ENCODE results near the gene GNG4.
"Not testable (repeated sequence)": the region's sequence is repeated elsewhere in the genome, so short reads cannot be mapped to it uniquely, and the experiment has no call there.

GNG4 gene

DNA sequence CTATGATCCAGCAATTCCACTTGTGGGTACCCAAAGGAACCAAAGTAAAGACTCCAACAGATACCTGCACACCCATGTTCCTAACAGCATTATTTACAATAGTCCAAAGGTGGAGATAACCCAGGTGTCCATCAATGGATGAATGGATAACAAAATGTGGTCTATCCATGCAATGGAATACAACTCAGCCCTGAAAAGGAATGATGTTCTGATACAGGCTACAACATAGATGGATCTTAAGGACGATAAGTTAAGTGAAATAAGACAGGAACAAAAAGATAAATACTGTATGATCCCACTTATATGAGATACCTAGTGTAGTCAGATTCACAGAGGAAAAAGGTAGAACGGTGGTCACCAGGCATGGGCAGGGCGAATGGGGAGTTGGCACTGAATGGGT lies 69.7 kb downstream of the GNG4 start:
- no peak for DNase-seq

DNA sequence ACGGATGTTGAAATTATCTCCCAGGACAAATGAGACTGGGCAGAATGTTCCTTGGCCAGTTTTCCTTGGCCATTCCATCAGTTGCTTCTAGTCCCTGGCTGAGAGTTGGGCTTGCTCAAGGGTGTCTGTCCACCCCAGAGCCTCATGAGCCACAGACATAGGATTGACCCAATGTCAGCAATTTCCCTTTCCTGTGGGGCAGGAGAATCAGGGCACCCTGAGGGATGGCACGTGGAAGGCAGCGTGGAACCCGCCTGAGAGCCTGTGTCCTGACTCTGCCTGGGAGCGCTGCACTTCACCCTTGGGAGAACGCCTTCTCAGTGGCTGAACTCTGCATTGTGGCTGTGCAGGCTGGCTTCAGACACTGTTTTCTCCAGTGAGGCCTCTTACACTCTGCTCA lies 74.0 kb downstream of the GNG4 start:
- no peak for DNase-seq

DNA sequence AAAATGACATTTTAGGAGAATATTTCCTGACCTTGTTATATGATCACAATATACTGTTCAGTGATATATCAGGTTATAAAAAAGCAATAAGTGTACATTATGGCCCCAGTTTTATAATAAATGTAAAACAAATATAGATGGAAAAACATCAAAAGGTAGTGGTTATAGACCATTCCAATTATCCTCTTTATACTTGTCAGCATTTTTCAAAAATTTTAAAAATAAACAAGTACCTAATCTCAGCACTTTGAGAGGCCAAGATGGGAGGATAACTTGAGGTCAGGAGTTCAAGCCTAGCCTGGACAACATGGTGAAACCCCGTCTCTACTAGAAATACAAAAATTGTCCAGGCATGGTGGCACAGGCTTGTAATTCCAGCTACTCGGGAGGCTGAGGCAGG lies 75.7 kb downstream of the GNG4 start:
- no peak for DNase-seq

GRCh38 chr1:235572971-235573370 lies 76.6 kb downstream of the GNG4 start:
- DNase-seq = not testable (repeated sequence)

DNA sequence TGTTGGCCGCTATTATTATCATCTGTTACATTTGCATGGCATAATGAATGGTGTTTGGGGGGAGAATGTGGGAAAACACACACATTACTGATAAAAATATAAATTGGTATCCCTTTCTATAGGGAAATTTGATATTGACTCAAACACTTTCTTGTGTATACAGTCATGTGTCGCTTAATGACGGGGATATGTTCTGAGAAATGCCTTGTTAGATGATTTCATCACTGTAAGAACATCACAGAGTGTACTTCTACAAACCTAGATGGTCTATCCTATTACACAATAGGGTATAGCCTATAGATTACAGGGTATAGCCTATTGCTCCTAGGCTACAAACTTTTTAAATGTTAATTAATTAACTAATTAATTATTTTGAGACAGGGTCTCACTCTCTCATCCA lies 78.1 kb downstream of the GNG4 start:
- no peak for DNase-seq

DNA sequence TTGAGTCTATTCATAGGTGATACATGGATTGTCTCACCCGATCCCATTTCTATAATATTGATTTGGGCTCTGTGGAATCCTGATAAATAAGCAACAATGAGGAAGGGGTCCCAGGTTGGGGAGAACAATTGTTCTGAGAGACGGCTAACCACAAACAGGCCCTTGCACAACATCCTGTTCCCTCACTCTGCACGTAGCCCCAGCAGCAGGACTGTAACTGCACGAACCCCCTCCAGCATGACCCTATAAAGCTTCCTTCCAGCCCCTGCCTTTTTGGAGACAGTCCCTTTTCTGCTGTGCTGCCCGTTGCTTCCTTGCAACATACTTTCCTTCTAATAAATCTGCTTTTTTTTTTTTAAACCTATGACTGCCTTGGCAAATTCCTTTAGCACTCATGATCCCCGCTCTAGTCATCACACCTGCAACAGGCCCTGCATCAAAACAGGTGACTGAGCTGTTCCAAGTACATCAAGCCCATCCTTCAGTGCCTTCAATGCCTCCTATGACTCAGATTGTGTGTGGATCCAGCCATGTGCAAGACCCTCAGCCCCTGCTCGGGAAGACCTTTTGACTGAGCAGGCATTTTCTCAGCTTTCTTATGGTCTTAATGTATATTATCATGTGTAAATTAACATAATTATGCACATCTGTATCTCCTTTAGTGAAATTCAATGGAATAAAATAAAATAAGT lies 81.6 kb downstream of the GNG4 start:
- no peak for DNase-seq

DNA sequence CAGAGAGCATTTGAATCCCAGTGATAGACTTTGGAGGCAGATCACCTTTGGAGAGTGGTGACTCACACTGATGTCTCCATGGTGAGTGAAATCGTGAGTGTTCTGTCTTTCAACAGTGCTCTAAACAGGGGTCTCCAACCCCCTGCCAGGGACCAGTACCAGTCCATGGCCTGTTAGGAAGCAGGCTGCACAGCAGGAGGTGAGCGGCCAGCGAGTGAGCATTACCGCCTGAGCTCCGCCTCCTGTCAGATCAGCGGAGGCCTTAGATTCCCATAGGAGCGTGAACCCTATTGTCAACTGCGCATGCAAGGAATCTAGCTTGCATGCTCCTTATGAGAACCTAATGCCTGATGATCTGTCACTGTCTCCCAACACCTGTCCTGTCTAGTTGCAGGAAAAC lies 83.5 kb downstream of the GNG4 start:
- no peak for DNase-seq

- no peak for DNase-seq
Observed at GRCh38 chr1:235563513-235564061, 86.0 kb downstream of the GNG4 start.

DNA sequence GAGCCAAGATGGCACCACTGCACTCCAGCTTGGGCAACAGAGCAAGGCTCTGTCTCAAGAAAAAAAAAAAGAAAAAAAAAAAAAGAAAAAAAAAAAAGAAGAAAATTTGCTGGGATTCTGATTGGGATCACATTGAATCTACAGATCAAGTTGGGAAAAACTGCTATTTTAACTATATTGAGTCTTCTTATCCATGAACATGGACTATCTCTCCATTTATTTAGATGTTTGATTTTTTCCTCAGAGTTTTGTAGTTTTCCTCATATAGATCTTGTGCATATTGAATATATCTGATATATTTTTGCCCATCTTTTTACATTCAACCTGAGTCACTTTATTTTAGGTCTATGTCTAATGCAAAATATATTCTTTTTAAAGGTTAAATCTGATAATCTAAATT lies 87.0 kb downstream of the GNG4 start:
- no peak for DNase-seq

DNA sequence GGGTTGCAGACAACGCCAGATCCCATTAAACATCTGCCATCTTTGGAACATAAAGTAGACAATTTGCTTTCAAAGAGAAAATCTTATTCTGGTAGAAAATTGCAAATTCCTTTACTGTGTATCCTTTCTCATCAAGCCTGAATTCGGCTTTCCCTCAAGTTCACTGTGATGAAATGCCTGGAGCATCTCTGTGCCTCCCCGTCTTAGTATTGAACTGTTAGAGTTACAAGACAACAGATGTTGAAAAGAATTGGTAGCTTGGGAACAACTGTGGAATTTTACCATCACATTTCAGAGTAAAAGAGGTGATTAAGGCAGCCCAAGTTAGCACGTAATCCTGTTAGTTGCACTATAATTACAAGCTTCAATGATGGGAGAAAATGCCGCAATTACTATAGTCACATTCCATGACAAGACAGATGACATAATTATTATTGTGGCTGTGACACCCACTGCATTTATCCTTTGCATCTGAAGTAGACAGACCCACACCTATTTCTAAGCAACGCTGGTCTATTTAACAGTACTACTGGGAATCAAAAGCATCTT lies 90.9 kb downstream of the GNG4 start:
- DNase-seq = no peak

DNA sequence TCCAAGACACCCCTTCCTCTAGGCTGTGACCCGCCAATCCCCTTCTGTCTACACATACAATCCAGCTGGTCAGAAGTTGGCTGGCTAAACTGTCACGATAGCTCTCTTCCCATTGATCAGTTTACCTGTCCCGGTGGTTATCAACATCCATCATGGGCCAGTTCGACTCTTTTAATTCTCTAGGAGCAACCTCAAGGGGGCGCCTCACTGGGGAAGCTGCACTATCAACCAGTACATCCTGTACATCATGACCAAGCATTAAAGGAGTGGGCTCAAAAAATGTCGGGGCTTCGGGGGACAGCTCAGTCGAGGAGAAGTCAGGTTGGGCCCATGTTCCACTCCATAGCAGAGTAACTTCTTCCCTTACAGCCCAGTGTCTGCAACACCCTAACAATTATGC lies 92.1 kb downstream of the GNG4 start:
- peak in 1 of 2 donors; percentile 2 for DNase-seq

DNA sequence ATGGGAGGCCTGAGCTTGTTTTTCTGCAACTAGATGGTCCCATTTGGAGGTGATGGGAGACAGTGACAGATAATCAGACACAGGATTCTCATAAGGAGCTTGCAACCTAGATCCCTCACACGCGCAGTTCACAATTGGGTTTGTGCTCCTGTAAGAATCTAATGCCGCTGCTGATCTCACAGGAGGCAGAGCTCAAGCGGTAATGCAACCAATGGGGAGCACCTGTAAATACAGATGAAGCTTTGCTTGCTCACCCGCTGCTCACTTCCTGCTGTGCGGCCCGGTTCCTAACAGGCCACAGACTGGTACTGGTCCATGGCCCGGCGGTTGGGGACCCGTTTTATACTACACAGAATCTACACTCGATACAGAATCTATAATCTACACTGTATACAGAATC lies 92.8 kb downstream of the GNG4 start:
- DNase-seq = no peak

- DNase-seq = no peak
Observed at GRCh38 chr1:235553112-235553551, 96.5 kb downstream of the GNG4 start.

DNA sequence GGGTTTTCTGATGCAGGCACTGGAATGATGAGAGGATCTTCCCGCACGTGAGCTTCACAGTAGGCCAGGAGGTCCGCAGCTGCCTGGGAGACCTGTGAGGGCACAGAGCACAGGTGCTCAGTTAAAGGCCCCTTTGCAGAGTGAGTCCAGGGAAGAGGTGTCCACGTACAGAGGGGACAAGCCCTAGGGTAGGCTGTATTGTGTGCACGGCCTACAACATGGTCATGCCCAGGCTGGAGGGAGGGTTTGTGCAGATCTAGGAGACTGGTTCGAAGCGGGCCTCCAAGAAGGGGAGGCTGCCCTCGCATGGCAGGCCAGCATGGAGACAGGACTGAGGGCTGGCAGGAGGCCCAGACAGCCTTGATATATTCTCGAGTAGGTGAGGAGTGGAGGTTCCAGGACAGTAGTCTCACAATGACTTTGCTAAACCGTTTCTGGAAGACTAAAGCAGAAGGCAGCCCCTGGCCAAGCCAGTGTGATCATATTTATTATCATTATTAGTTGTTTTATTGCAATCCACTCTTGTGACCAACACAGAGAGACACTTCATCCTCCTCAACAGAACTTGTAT lies 97.4 kb downstream of the GNG4 start:
- DNase-seq = no peak

DNA sequence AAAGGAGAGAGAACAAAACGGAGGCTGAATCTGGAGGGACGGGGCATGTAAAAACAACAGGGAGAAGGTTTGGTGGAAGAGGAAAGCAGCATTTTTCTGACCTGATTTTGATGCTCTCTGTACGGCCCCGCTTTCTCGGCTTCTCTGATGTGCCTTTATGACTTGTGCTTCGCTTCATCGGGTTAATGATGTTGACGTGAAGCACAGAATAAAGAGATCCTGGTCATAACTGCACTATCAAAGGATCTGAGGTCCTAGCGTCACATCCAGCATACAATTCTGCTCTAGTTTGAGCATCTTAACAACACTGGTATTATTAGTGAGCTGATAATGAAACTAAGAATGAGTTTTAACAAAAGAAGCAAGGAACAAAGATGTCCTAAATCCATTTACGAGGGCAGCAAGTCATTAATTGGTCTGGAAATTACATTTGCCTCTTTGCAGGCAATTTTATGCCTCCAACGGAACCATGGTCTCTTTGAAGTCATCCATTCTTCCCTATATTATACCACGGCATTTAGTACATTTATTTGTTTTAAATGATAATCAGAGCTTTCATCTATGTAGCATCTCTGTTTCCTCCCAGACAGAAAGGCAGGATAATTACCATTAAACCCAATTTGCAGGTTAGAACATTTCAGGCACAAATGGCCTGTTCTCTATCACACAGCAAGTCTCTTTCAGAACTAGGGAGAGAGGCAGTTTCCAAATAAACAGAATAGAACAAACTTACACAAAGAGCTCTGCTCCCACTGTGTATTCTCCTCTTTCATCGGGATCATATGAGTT lies 100.0 kb downstream of the GNG4 start:
- DNase-seq = no peak

DNA sequence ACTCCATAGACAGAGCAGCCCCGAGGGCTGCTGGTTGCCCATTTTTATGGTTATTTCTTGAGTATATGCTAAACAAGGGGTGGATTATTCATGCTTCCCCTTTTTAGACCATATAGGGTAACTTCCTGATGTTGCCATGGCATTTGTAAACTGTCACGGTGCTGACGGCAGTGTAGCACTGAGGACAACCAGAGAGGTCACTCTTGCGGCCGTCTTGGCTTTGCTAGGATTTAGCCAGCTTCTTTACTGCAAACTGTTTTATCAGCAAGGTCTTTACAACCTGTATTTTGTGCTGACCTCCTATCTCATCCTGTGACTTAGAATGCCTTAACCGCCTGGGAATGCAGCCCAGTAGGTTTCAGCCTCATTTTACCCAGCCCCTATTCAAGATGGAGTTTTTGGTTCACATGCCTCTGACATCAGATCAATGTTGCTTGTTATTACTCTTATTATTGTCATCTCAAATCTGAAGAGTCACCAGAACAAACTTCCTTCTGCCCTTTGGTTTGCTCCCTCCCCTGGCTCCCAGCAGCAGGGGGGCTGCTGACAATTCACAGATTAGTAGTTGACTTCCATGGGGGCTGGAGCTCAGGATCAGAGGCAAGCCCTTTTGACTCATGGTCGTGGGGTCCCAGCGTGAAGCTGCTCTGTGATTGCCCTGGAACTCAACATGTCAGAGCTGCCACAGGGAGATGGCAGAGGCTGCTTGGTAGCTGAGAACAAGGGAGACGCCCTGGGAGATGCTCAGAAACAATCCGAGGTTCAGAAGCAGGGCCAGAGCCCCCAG lies 103.0 kb downstream of the GNG4 start:
- peak; percentile 6 to 37 for DNase-seq

GRCh38 chr1:235545292-235545930 lies 104.2 kb downstream of the GNG4 start:
- no peak for DNase-seq

- DNase-seq = not testable (repeated sequence)
Observed at GRCh38 chr1:235542845-235543244, 106.7 kb downstream of the GNG4 start.

GRCh38 chr1:235533476-235534168 lies 116.0 kb downstream of the GNG4 start:
- DNase-seq = no peak

GRCh38 chr1:235532360-235532759 lies 117.2 kb downstream of the GNG4 start:
- no peak for DNase-seq

DNA sequence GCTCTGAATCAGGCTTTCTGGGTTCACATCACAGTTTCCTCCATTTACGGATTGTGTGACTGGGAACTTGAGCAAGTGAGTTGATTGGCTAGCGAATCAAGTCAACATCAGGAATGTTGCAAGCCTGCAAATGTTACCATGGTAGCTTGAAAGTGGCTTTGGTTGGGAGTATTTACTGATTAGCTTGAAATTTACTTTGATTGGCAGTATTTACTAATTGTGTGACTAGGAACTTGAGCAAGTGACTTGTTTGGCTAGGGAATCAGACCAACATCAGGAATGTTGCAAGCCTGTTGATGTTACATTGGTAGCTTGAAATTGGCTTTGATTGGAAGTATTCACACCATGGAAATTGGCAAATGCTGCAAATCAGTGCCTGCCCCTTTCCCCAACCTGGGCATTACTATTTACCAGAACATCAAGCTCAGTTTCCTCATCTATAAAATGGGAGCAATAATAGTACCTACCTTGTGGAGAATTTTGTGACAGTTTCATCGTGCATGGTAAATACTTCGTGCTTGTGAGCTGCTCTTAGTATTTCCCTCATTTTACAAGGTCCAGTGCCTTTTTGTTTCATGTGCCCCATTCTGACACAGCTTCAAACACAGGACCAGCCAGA lies 122.3 kb downstream of the GNG4 start:
- no peak for DNase-seq
